ENCODE results near the gene SPI1.
A peak's percentile ranks its signal among the peaks of the same experiment; 100 is the strongest.

The SPI1 gene

DNA sequence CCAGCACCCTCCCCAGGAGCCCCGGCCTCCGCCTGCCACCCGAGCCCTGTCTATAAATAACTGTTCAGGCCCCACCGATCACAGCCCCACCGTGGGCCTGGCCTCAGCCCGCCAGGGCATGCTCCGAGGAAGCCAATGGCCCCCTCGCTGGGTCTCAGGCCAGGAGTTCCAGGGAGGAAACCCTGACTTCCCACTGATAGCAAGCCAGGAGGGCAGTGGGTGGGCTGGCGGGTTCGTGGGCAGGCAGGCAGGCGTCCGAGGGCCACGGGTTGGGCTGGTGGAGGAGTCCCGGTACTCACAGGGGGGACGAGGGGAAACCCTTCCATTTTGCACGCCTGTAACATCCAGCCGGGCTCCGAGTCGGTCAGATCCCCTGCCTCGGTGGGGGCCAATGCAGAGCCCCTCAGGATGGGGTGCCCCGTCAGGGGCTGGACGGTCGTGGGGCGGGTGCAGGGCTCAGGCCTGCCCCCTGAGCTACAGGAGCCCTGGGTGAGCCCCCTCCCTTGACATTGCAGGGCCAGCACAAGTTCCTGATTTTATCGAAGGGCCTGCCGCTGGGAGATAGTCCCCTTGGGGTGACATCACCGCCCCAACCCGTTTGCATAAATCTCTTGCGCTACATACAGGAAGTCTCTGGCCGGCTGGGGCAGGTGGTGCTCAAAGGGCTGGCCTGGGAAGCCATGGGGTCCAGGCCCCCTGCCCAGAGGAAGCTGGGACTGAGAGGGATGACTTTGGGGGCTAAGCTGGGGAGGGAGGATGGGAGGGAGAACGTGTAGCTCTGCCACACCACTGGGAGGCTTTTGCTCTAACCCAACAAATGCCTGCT, at the start of gene SPI1:
Gene SPI1 (minus strand): TSS at position 538 of the 826 bp plus-strand sequence. CDS start 194 bp downstream, at position 344.
- peak; percentile 17 for DNase-seq (ENCODE audit: low spot score)

DNA sequence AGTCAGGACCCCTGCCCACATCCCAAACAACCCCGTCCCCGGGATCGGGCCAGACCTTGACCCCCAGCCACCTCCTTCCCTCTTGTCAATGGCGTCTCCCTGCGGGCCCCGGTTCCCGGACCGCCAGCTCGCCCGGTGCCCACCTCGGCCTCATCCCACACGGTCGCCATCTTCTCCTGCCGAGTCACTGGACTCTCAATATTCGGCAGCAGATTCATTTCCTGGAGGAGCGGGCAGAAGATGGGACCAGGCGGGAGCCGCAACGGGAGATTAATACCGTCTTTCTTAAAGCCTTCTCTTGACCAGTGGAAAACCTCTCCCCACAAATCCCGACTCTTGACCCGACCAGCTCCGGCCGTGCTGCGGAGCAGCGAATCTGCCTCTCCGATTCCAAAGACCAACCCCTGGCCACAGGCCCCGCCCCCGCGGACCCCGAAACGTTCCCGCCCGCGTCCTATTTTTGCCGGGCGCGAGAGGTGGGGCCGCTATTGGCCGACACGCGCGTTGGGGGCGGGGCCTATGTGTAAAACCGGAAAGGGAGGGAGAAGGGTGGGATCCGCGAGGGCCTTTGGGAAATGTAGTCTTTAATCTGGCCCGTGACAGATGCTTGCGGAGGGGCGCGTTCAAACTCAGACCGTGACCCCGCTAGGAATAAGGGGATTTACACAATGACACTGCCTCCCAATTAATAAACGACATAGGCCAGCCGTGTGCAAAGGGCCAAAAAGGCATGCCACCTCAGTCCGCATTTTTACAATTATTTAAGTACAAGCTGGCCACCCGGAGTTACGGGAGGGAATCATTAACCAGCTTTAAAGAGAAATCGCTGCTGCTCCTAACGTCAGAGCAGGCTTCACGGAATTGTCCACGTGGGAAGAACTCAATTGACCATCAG, 48.0 kb upstream of the SPI1 start, which contains the start of gene PSMC3:
Gene PSMC3 (minus strand): TSS at position 378 of the 895 bp plus-strand sequence. CDS start 160 bp downstream, at position 218.
- DNase-seq (ENCODE audit: low spot score): peak; percentile 97

DNA sequence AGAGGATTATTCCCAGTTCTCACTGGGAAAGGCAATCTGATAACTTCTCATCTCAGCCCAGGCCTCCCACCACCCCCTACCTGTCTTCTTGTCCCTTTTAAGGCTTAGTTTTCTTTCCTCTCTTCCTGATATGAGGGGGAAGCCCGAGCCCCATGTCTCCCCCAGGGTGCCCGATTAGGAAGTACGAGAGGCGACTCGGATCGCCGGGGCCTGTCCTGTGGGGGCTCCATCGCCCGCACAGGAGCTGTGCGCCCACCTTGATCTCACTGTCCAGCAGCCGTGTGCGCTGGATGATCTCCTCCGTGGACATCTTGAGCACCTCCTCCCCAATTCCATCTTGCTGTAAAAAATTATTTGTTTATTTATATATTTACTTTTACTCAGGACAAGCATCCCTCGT, 47.3 kb upstream of the SPI1 start:
- DNase-seq (ENCODE audit: low spot score): no peak

- no peak for DNase-seq (ENCODE audit: low spot score)
These were observed 40.3 kb upstream of the SPI1 start for GRCh38 chr11:47418454-47419259.

DNA sequence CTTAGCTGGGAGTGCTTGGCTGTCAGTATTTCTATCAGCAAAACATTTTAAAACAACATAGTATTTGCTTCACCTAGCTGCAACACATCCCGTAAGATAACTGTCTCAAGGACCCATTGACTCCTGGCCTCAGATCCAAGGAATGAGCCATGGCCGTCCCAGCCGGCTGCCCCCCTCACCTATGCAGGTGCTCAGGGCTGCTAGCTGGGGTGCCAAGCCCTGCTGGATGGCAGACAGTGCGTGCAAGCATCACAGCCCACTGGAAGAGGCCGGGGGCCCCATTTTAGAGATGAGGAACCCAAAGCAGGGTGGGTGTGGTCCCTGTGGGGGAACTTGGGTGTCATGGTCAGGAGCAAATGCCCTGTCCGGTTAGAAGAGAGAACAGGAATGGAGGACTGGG, 39.4 kb upstream of the SPI1 start:
- DNase-seq (ENCODE audit: low spot score): no peak

- DNase-seq (ENCODE audit: low spot score): peak; percentile 74
These were observed 37.7 kb upstream of the SPI1 start for GRCh38 chr11:47415949-47416472.

GRCh38 chr11:47415091-47415854, 36.9 kb upstream of the SPI1 start:
- DNase-seq (ENCODE audit: low spot score): no peak

DNA sequence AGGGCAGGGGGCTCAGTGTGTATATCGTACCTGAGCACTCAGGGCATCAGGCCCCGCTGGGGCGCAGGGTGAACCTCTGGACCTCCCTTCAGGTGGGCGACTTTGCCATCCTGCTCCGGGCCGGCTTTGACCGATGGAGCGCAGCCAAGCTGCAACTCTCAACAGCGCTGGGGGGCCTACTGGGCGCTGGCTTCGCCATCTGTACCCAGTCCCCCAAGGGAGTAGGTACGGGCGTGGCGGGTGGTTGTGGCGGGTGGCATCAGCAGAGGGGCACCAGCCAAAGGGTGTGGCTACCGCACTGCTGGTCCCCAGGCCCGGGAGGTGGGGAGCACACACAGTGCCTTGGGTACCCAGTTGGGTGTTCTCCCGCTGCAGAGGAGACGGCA, 36.3 kb upstream of the SPI1 start:
- no peak for DNase-seq (ENCODE audit: low spot score)

- no peak for DNase-seq (ENCODE audit: low spot score)
These were observed 35.7 kb upstream of the SPI1 start for GRCh38 chr11:47413908-47414684.

GRCh38 chr11:47413351-47413750, 35.0 kb upstream of the SPI1 start:
- DNase-seq (ENCODE audit: low spot score): no peak

DNA sequence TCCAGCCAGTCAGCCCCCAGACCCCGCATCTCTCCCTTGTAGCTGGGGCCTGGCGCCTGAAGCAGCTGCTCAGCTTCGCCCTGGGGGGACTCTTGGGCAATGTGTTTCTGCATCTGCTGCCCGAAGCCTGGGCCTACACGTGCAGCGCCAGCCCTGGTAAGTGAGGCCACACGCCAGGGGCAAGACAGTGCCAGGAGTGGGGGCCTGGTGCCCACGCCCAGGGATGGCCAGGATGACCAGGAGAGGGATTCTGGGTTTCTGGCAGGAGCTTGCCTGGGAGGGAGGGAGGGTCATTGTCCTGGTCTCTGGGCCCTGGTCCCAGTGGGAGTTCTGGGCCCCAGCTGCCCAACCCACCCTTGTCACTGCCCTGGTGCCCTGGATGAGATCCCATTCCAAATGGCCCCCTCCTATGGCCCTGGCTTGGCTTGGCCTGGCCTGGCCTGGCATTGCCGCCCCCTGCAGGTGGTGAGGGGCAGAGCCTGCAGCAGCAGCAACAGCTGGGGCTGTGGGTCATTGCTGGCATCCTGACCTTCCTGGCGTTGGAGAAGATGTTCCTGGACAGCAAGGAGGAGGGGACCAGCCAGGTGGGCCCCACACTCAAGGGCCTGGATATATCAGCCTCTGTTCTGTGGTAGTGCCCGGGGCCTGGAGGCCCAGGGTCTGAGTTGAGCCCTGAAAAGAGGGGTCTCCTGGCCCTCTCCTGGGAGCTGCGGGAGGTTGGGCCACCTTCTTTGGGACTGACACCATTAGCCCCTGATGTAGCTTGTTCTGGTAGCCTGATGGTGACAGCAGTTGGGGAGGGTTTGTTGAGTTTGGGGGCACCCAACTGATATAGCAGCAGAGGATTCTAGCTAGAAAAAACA, 33.8 kb upstream of the SPI1 start:
- peak; percentile 72 for DNase-seq (ENCODE audit: low spot score)

- no peak for DNase-seq (ENCODE audit: low spot score)
These were observed 32.3 kb upstream of the SPI1 start for GRCh38 chr11:47410370-47411264.

DNA sequence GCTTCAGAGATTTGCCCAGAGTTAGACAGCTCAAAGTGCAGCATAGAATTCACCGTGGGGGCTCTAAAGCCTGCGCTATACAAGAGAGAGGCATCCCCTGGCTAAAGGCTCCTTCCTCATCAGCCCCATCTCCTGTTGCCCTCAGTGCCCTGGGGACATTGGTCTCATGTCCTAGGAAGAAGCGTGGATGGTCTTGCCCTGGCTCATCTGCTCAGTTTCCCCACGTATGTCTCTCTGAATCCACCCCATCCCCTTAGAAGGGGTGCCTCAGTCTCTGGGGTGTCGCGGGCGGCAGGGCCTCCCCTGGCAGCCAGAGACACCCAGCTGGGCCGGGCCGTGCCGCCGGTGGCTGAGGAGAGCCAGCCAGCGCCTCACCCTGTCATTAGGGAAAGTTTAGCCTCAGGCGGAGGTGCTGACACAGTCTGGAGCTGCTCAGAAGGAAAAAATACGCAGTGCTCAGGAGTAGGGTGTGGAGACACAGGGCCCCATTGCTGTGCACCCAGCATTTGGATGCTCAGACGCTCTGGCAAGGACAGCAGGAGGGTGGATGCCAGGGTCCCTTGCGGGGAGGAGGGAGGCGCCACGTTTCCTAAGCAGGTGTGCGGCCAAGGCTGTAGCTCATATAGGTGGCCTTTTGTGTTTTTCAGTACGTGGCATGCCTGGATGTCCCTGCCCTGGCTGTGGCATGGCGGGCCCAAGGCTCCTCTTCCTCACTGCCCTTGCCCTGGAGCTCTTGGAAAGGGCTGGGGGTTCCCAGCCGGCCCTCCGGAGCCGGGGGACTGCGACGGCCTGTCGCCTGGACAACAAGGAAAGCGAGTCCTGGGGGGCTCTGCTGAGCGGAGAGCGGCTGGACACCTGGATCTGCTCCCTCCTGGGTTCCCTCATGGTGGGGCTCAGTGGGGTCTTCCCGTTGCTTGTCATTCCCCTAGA, 31.4 kb upstream of the SPI1 start:
- no peak for DNase-seq (ENCODE audit: low spot score)

DNA sequence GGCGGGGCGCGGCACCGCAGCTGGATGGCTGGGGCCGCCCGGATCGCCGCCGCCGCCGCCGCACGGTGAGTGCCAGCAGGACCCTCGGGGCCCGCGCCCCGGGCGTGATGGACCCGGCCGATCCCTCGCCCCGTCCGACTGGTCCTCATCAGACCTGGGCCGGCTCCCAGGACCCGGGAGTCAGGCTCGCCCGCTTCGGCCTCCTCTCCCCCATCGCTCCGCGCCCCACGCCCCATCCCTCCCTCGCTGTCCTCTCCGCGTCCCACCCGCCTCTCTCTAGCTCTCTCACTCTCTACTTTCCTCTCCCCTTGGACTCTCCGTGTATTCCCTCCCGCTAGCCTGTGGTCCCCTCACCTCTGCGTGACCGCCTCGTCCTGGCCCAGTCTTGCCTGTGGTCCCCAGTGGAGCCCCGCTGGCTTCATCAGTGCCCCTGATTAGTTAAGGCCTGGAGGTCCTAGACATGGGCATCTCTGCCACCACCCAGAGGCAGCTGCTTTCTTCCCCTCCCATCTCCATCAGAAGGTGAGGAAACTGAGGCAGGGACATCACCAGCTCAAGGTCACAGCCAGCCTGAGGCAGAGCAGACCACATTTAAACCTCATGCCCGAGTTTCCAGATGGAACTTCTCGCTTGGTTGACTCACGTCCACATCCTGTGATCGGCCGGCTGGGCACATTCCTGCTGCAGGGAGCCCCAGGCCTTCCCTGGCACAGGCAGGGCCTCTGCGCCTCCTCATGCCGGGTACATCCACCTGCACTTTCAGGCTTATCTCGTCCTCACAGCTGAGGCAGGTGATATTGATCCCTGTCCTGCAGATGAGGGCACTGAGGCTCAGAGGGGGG, 30.5 kb upstream of the SPI1 start:
- DNase-seq (ENCODE audit: low spot score): peak; percentile 35

GRCh38 chr11:47407746-47408590, 29.6 kb upstream of the SPI1 start, which contains the start of gene SLC39A13:
TSS of gene SLC39A13 (plus strand) at chr11:47408590. CDS start at chr11:47410095, 1,505 bp downstream.
- peak; percentile 97 for DNase-seq (ENCODE audit: low spot score)

All from D341Med (cell line).